Measurements from ENCODE around the gene NAGPA.

- TF ChIP-seq POLR2A (IDR thresholded peaks at IDR 0.05) (no peak), CTCF (IDR thresholded peaks at IDR 0.05) (no peak)
Observed at GRCh38 chr16:5016967-5017677, 16.6 kb downstream of the NAGPA start.

All from thyroid gland (tissue), 4 donors.